ENCODE data around the gene PECR.
A peak's percentile ranks its signal among the peaks of the same experiment; 100 is the strongest.

PECR gene

DNA sequence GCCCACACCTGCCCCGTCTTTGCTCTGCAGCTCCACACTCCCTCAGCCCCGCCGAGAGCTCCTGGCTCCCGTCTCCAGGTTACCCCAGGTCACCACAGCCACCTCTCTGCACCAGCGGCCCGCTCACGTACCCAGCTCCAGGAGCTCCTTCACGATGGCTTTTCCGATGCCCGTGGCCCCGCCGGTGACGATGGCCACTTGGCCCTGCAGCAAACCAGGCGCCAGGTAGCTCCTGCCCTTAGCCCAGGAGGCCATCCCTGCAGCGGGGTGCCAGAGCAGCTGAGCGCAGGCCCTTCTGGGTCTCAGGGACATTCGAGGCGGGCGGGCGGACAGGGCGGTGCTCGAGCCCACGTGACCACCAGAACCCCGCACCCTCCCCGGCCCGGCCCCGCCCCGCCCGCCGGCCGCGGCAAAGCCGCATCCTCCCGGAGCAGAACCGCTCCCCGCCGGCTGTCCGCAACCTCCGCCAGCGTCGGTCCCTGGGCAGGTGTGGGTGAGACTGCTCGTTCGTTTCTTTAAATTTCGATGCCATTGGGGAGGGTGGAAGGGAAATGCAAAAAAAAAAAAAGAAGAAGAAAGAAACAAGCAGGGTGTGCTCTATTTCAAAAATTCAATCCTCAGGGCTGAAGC lies at the start of gene PECR, which contains the start of gene TMEM169:
Gene PECR (minus strand): TSS at position 323 of the 630 bp plus-strand sequence. CDS start 68 bp downstream, at position 255.
Gene TMEM169 (plus strand): TSS at position 433 of the 630 bp plus-strand sequence. CDS start 14,045 bp downstream, outside the sequence.
- peak; percentile 82 to 87 for DNase-seq
- TF ChIP-seq GATA1 (IDR thresholded peaks at IDR 0.05; ENCODE audit: low read depth, low read length) = no peak
- peak; percentile 43 for TF ChIP-seq POLR2A (IDR thresholded peaks at IDR 0.05; ENCODE audit: low read length)

DNA sequence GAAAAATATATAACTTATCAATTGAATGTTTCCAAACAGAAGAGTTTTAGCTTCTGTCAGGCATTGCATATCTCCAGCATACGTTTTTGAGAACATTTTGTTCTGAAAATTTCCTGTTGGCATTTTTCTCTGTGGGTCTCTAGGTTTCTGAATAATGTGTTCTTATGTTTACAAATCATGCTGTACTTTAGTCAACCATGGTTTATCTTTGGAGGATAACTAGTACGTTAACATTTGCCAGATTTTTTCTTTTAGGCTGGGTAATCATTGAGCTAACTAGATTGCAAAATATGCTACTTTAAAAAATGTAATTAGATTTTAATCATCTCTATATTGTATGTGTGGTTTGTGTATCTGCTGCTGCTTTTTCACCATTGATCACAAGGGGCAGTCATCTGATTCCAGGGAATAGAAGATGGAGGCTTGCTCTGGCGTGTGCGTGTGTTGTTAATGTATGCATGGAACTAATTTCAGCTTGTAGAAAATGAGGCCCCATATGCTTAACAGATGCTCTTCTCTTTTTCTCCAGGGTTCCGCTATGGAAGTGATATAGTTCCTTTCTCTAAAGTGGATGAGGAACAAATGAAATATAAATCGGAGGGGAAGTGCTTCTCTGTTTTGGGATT lies 48.9 kb upstream of the PECR start:
- no peak for TF ChIP-seq GATA1 (IDR thresholded peaks at IDR 0.05; ENCODE audit: low read depth, low read length)
- TF ChIP-seq POLR2A (IDR thresholded peaks at IDR 0.05; ENCODE audit: low read length) = no peak
- DNase-seq = no peak

GRCh38 chr2:216126943-216127342 lies 45.3 kb upstream of the PECR start:
- no peak for TF ChIP-seq POLR2A (IDR thresholded peaks at IDR 0.05; ENCODE audit: low read length)

GRCh38 chr2:216121255-216121654 lies 39.6 kb upstream of the PECR start:
- no peak for TF ChIP-seq GATA1 (IDR thresholded peaks at IDR 0.05; ENCODE audit: low read depth, low read length)
- no peak for TF ChIP-seq POLR2A (IDR thresholded peaks at IDR 0.05; ENCODE audit: low read length)
- DNase-seq = no peak

More at GRCh38 chr2:216126943-216127342, 45.3 kb upstream of the PECR start:
- DNase-seq = no peak

DNA sequence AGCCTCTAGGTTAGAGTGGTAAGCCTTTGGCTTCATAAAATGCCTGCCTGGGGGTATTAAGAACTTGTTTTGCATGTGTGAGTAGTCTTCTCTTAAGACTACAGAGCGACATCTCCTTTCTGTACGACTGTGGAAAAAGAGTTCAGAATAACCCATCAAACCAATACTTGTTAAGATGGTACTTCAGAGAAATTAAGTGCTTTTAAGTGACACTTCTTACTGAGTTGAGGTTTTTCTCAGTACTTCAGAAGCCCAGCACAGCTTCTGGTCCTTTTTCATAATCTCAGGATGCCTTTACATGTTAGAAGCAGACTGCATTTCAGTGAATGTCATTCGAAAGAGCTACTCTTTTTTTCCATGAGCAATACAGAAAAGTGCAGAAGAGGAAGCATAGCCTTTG lies 38.4 kb upstream of the PECR start:
- DNase-seq = no peak
- TF ChIP-seq GATA1 (IDR thresholded peaks at IDR 0.05; ENCODE audit: low read depth, low read length) (no peak), POLR2A (IDR thresholded peaks at IDR 0.05; ENCODE audit: low read length) (no peak)

DNA sequence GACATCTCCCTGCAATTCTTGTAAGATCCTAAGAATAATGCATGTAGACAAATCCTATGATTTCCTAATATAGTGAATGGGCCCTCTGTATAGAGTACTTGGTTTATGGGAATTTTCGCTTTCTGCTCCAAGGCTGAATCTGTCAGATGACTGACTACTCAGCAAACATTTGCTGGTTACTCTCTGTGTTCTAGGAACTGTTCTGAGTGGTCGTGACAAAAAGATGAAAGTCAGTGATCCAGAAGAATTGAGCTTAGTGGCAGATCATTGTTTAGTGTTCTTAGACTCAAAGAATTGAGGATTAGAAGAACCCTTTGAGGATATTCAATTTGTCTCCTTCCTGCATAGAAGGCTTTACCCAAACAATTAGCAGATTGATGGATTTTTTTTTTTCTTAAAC lies 37.5 kb upstream of the PECR start:
- DNase-seq = no peak
- TF ChIP-seq POLR2A (IDR thresholded peaks at IDR 0.05; ENCODE audit: low read length) (peak; percentile 21), GATA1 (IDR thresholded peaks at IDR 0.05; ENCODE audit: low read depth, low read length) (no peak)

- no peak for DNase-seq
- TF ChIP-seq GATA1 (IDR thresholded peaks at IDR 0.05; ENCODE audit: low read depth, low read length) (no peak), POLR2A (IDR thresholded peaks at IDR 0.05; ENCODE audit: low read length) (no peak)
Observed at GRCh38 chr2:216118474-216118873, 36.9 kb upstream of the PECR start.

DNA sequence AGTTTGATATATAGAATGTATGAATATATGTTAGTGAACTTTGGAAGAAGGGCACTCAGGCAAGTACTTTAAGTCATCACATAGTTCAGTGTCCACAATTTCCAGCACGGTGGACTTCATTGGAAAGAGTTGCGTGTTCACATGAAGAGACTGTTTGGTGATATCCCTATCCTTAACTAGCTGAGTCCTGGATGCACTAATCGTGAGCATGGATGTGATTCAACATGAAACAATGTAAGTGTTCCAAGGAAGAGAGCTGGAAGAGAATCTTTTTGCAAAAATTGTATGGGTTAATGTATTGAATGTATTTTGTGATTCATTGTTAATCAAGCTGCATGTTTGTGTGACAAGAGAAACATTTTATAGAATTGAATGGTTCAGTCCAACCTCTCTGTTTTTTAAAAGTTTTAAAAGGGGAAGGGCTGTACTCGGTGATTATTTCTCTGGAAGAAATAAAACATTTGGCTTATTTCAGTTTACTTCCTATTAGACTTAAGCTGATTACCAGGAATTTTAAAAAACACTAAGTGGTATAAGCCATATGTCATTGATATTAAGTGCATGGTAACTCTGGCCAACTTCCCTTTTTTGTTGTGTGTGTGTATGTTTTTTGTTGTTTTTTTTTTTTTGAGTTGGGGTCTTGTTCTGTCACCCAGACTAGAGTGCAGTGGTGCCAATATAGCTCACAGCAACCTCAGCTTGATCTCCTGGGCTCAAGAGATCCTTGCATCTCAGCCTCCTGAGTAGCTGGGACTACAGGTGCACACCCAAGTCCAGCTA lies 36.1 kb upstream of the PECR start:
- DNase-seq = no peak
- TF ChIP-seq GATA1 (IDR thresholded peaks at IDR 0.05; ENCODE audit: low read depth, low read length) = no peak
- TF ChIP-seq POLR2A (IDR thresholded peaks at IDR 0.05; ENCODE audit: low read length) = no peak

DNA sequence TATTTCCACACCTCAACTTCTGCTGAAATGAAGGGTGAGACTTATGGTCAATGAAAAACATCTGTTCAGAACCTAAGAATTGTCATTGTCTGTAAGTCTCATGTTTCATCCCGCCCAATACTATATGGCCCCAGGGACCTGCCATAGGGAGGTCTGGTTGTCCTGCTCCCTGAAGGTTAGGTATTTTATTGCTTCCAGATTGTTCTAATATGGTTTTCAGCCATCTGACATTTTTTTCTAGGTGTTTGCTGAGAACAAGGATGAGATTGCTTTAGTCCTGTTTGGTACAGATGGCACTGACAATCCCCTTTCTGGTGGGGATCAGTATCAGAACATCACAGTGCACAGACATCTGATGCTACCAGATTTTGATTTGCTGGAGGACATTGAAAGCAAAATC lies 34.8 kb upstream of the PECR start:
- no peak for DNase-seq
- TF ChIP-seq GATA1 (IDR thresholded peaks at IDR 0.05; ENCODE audit: low read depth, low read length) (no peak), POLR2A (IDR thresholded peaks at IDR 0.05; ENCODE audit: low read length) (no peak)

DNA sequence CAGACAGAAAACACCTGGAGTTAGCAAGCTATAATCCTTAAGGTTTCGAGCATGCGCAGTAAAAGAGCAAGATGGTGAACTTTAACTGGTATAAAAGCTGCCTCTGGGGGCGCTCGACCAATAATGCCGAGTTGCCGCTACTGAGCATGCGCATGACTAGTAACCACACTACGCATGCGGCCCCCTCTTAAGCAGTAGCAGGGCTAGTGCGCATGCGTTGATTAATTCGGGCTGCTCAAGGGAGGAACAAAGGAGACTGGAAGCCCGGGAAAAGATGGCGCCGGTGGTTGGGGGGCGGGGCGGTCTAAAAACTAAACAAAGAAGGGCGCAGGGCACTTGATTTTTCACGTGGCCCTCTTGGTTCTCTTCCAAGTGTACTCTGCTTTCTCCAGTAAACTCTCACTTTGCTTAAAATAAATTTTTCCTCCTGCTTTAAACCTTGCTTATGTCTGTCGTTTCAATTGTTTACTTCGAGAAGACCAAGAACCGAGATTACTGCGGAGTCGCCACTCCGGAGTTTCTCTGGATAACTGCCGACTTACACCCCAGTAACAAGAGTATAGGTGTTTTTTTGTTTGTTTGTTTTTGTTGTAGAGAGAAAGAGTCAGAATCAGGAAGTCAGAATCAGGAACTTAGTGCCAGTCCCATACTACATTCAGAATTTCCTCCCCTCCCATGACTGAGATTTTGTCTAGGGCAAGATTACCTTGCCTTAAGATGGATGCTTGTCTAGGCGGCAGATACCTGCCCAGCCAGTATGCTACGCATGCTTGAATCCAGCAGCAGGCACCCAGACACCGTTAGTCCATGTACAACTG lies 33.3 kb upstream of the PECR start:
- DNase-seq = peak; percentile 99
- TF ChIP-seq POLR2A (IDR thresholded peaks at IDR 0.05; ENCODE audit: low read length) (peak; percentile 55), GATA1 (IDR thresholded peaks at IDR 0.05; ENCODE audit: low read depth, low read length) (no peak)

- TF ChIP-seq POLR2A (IDR thresholded peaks at IDR 0.05; ENCODE audit: low read length) (no peak), GATA1 (IDR thresholded peaks at IDR 0.05; ENCODE audit: low read depth, low read length) (no peak)
- DNase-seq = no peak
Observed at GRCh38 chr2:216114382-216114713, 32.7 kb upstream of the PECR start.

GRCh38 chr2:216113572-216113971 lies 32.0 kb upstream of the PECR start:
- DNase-seq = no peak
- TF ChIP-seq POLR2A (IDR thresholded peaks at IDR 0.05; ENCODE audit: low read length) (no peak), GATA1 (IDR thresholded peaks at IDR 0.05; ENCODE audit: low read depth, low read length) (no peak)

GRCh38 chr2:216112926-216113325 lies 31.3 kb upstream of the PECR start:
- no peak for DNase-seq
- TF ChIP-seq POLR2A (IDR thresholded peaks at IDR 0.05; ENCODE audit: low read length) = no peak
- no peak for TF ChIP-seq GATA1 (IDR thresholded peaks at IDR 0.05; ENCODE audit: low read depth, low read length)

DNA sequence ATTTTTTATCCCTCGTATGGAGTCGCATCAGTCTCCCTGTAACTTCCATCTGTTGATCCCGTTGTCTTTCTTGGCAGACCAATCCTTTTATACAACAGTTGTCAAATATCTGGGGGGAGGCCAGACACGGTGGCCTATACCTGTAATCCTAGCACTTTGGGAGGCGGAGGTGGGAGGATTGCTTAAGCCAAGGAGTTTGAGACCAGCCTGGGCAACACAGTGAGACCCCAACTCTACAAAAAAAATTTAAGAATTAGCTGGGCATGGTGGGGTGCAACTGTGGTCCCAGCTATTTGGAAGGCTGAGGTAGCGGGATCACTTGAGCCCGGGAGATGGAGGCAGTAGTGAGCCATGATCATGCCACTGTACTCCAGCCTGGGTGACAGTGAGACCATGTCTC lies 29.5 kb upstream of the PECR start:
- DNase-seq = no peak
- TF ChIP-seq POLR2A (IDR thresholded peaks at IDR 0.05; ENCODE audit: low read length) = no peak
- no peak for TF ChIP-seq GATA1 (IDR thresholded peaks at IDR 0.05; ENCODE audit: low read depth, low read length)
